Activated CD8-positive, alpha-beta memory T cell treated with anti-CD3 and anti-CD28 coated beads, Interleukin-2, amount 50 U/mL, for 1 hour (primary cell): Measurements from ENCODE around the gene POMGNT2.
"Not testable (repeated sequence)": the region's sequence is repeated elsewhere in the genome, so short reads cannot be mapped to it uniquely, and the experiment has no call there.

Experiments
- DNase-seq: peaks from one replicate; pipeline ENCODE4 v3.0.0-alpha.2; 2020; ENCODE audit errors: extremely low read depth

POMGNT2 gene

DNA sequence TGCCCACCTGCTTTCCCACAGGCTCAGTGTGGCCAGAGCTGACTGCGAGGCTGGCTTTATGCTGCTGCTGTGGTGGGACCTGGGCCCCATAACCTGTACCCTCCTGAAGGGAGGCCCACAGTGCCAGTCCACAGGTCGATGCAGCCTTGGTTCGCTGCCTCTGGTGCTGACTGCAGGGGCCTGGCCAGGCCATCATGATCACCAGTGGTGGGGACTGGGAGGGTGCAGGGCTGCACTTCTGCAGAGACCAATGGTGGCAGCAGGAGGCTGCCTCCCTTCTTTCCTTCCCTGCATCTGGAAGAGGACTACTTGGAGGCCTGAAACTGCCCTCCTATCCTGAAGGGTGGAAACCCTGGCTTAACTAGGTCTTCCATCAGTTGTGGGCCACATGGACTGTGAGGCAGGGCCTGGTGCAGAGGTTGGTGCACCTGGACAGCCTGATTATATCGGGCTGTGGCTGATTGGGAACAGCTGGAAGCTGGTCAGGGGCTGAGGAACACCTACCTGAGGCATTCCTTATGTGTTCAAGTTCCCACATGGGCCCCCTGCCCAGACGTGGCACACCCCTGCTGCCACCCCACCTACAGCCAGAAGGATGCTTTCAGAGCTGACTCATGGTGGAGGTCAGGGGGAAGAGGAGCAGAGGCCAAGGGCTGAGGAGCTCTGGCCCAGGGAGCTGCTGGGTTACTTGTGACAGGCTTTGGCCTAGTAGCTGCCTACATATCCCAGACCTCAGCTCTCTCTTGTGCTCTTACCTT lies 29.8 kb downstream of the POMGNT2 start:
- no peak for DNase-seq

DNA sequence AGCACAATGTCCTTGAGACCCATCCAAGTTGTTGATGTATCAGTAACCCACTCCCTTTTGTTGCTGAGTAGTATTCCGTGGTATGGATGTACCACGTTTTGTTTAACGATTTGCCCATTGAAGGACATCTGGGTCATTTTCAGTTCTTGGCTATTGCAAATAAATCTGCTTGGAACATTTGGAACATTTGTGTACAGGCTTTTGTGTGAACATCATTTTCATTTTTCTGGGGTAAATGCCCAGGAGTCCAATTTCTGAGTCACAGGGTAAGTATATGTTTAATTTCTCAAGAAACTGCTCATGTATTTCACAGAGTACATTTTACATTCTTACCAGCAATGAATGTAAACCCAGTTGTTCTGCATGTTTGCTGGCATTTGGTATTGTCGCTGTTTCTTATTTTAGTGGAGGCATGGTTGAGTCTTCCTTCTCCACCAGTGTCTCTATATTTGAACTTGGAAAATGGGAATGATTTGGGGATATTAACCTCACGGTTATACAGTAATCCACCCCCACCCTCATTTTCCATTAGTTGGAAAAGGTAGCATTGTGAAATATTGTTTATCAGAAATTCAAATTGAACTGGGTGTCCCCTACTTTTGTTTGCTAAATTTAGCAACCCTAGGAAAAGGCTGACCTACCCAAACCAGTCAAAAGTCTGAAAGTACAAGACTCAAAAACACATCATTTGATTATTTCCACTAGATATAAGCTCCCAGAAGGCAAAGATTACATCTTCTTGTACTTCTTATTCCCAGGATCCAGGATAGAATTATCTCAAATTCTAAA lies 30.8 kb downstream of the POMGNT2 start:
- no peak for DNase-seq

DNA sequence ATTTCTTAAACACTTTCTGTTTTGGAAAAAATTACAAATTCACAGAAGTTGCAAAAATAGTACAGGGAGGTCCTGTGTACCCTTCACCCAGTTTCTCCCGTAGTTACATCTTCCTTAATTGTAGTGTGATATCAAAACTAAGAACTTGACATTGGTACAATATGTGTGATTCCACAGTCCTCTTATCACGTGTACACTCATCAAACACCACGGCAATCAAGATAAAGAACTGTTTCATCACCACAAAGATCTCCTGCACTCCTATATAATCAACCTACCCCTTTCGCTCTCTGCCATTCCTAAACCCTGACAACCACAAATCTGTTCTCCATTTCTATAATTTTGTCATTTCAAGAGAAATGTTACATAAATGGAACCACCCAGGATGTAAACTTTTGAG lies 31.4 kb downstream of the POMGNT2 start:
- no peak for DNase-seq

DNA sequence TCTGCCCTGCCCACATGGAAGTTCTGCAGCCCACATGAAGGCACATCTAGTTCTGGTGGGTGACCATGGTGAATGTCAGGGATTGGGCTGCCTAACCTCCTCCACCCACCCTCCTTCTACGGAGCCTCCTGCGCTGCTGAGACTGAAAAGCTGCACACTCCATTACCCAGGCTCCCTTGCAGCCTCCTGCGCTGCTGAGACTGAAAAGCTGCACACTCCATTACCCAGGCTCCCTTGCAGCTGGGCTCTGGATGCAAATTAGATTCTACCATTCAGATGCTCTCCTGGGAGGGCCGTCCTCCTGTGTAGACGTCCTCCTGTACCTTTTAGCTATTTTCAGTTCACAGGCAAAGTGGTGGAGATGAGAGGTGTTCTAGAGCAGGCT lies 32.1 kb downstream of the POMGNT2 start:
- no peak for DNase-seq

DNA sequence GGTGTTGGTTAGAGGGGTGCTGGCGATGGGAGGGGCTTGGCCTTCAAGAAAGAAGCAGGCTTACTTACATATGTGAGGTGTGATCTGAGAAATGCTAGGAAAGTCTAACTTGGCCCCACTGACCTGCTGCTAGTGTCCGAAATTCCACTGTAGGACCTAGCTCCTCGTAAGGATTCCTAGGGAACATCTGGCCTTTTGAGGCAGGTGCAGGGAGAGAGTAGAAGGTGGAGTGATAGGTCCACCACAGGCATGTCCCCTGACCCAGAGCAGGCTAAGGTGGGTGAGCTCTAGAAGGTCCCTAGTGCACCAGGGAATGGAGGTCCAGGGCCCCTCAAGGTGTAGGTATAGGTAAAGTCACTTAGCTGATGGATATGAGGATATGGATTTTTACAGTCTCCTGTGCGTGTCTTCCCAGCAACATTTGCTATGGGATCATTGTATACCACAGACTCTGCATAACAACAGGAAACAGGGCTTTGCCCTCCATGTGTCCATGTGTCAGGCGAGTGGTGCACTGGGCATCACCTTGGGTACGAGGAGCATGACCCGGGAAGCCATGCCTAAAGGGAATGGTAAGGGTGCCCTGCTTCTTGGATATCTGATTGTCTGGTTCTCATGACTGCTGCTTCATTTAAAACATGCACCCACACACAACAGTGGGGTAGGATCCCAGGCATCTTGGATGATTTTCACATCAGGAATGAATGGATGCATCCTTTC lies 32.6 kb downstream of the POMGNT2 start:
- DNase-seq, result no peak

DNA sequence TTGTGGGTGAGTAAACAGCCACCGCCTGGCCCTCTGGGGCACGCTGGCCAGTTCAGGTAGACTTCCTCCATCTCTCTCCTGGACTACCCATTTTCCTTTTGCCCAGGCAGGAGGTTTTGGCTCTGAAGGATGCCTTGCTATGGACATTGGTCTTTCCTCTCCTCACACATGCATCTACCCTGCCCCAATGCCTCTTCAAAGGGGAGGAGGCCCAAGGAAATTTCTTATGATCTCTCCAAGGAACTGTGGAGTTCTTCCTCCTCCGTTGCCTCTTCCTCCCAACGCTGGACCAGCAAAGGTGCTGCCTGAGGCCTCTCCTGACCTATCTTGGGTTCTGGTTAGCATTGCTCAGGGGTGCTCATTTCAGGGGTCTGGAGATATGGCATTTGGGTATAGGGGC lies 33.5 kb downstream of the POMGNT2 start:
- no peak for DNase-seq

GRCh38 chr3:43071313-43071893 lies 34.5 kb downstream of the POMGNT2 start:
- no peak for DNase-seq

GRCh38 chr3:43070670-43071069 lies 35.2 kb downstream of the POMGNT2 start:
- DNase-seq, result not testable (repeated sequence)

DNA sequence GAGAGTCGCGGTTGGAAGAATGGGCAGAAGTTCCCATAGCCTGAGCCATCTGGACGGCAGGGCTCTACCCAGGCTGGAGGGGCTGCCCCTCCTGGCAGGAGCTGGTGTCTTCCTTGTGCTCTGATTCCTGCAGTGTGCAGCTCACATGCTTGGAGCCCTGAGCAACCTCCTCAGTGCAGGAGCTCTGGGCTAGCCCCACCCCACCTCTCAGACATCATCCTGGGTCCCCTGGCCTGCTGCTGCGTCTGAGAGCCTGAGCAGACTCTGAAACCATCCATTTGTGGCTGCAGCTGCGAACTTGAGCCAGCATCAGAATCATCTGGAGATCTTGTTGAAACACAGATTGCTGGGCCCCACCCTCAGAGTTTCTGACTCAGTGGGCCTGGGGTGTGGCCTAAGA lies 42.8 kb downstream of the POMGNT2 start:
- no peak for DNase-seq

DNA sequence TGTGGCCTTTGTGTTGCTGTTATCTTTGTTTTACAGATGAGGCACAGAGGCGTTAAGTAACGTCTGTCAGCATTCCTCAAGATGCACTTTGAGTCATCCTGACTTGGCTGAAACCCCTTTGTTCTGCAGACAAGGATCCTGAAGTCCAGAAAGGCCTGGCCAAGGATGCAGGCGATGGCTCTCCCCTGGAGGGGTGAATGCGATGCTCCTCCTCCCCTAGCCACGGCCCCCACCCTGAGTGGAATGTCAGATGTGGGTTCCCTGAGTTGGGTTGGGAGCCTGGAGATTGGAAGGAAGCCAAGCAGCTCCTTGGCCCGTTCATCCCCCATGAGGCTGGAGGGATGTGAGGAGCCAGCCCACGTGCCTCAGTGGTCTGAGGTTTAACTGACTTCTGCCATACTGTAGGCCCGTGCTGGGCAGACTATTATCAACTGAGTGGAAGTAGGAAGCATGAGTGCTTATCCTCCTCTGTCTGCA lies 43.3 kb downstream of the POMGNT2 start:
- DNase-seq, result no peak

GRCh38 chr3:43062040-43062563 lies 43.8 kb downstream of the POMGNT2 start:
- no peak for DNase-seq

GRCh38 chr3:43061101-43061895 lies 44.6 kb downstream of the POMGNT2 start:
- no peak for DNase-seq

- no peak for DNase-seq
Measured at GRCh38 chr3:43059456-43059855, 46.4 kb downstream of the POMGNT2 start.

GRCh38 chr3:43055806-43056770 lies 49.8 kb downstream of the POMGNT2 start:
- DNase-seq, result no peak

DNA sequence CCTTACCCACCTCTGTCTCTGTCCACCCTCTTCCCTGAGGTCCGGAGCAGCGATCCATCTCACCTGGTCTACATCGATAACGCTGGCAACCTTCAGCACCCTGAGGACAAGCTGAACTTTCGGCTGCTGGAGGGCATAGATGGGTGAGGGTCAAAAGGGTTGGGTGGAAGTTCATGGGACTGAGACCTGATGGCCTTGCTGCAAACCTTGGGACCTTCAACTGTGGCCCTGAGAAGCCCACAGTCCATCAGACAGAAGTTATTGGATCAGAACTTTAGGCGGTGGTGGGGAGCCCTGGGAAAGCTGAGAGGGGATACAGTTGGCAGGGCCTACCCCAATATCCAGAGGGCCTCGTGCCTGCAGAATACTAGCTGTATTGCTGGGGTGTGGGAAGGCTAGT lies 50.5 kb downstream of the POMGNT2 start:
- no peak for DNase-seq

GRCh38 chr3:43054754-43055153 lies 51.1 kb downstream of the POMGNT2 start:
- DNase-seq, result no peak

DNA sequence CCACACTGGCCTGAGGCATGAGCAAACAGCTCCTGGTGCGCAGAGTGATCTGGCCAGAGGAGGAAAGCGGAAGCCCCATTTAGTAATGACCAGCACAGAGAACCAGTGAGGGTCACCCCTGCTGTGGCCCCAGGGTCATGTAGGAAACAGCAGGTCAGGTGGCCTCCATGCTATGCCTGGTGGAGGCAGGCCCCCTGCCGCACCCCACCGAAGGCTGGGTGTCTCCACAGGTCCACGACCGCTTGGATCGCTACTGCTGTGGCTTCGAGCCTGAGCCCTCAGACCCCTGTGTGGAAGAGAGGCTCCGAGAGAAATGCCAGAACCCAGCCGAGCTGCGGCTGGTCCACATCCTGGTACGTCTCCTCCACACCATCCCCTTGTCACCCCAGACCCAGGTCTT lies 52.6 kb downstream of the POMGNT2 start:
- DNase-seq, result no peak

DNA sequence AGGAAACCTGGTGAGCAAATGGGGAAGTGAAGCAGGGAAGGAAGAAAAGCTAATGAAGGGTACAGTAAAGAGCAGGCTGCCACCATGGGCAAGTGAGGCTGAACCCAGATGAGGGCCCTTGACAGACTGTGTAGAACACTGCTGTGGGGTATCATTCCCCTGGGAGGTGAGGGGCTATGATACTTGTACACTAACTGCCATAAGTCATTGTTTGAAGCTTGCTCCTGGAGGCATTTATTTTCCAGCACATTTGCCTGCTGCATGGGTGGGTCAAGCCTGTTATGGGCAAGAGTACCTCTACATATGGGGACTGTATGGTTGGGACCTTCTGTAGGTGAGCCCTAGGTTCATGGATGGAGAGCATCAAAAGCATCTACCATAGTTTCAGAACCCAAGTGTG lies 57.4 kb downstream of the POMGNT2 start:
- no peak for DNase-seq

DNA sequence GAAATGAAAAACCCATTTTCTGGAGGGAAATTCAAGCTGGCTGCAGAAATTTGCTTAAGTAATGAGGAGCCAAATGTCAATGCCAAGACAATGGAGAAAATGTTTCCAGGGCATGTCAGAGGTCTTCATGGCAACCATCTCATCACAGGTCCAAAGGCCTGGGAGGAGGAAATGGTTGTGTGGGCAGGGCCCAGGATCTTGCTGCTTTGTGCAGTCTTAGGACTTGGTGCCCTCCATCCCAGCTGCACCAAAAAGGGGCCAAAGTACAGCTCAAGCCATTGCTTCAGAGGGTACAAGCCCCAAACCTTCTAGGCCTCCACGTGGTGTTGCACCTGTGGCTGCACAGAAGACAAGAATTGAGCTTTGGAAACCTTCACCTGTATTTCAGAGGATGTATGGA lies 59.3 kb downstream of the POMGNT2 start:
- no peak for DNase-seq

GRCh38 chr3:43045079-43045478 lies 60.8 kb downstream of the POMGNT2 start:
- not testable (repeated sequence) for DNase-seq
